ENCODE results near the gene IGSF9. TPM values are rescaled to one million over a fixed set of nuclear protein-coding genes. Genes with fewer than 3 reads are reported as not detected.

The IGSF9 gene
- total and polyA plus RNA-seq, 10 of the 15 experiments (the other 5 are each of a cell fraction or from before 2014, with no cell fraction given): 0.04 to 0.07 TPM; not detected in 8

- TF ChIP-seq E2F4 (IDR thresholded peaks at IDR 0.05; ENCODE audit: low read depth, low read length) (no peak), NR2F1 (conservative IDR thresholded peaks at IDR 0.05) (peak; percentile 16; the same call in 1 of the 2 replicates)
These were observed 23.5 kb downstream of the IGSF9 start (continued) for GRCh38 chr1:159921700-159922504.

- Histone ChIP-seq H3K4me1 (ENCODE audit: control insufficient read depth, insufficient read depth, low read length) (peaks cover 27% of the 10 kb centered on the region), H3K4me3 (peak overlapping the region; percentile 82), H3K79me2 (ENCODE audit: control insufficient read depth, insufficient read depth, low read length) (peaks cover 61% of the 10 kb centered on the region), H3K36me3 (ENCODE audit: control insufficient read depth in 2 of 2, insufficient read depth in 2 of 2, low read length in 1 of 2) (peaks cover 8 to 28% of the 10 kb centered on the region in 2 experiments; a peak in 3 of 4 replicates), H3K4me2 (ENCODE audit: control insufficient read depth, insufficient read depth) (peak overlapping the region; percentile 68), H3K27me3 (replicated peaks in 1 of 2; ENCODE audit: control insufficient read depth in 2 of 2, insufficient read depth in 2 of 2, low read length in 1 of 2) (no peaks in the 10 kb centered on the region), H3K27ac (ENCODE audit: control insufficient read depth, insufficient read depth) (peak overlapping the region; percentile 82), H2AFZ (ENCODE audit: control insufficient read depth, low read depth, low read length) (no peak overlapping the region), H3K9ac (ENCODE audit: control insufficient read depth, insufficient read depth, low read length) (peak overlapping the region; percentile 84), H4K20me1 (ENCODE audit: control insufficient read depth, insufficient read depth) (no peaks in the 10 kb centered on the region), H3K9me3 (replicated peaks; ENCODE audit: control insufficient read depth, insufficient read depth, low read length) (no peaks in the 10 kb centered on the region)
- ChIA-PET POLR2A (interaction anchor here (0.6 to 5.2 kb wide), 5 partner anchors 13 to 284 kb away, joined by 3 to 23 read pairs (median 4); partner anchors contain the start of gene PEA15), CTCF (interaction anchor here (0.8 to 22.4 kb wide), 10 partner anchors 14 to 124 kb away, joined by 3 to 422 read pairs (median 4); no protein-coding TSS in a partner anchor), RAD21 (ENCODE audit: unreplicated experiment) (interaction anchor here (1.0 to 7.5 kb wide), 4 partner anchors 11 to 86 kb away, joined by 5 to 94 read pairs (median 16); no protein-coding TSS in a partner anchor), SMC1A (ENCODE audit: uncharacterized antibody, unreplicated experiment) (interaction anchor here (1.4 to 8.1 kb wide), 4 partner anchors 29 to 122 kb away, joined by 3 to 83 read pairs (median 34); no protein-coding TSS in a partner anchor)
- in situ Hi-C loops (cut with MboI) (no loop called here), intact Hi-C loops (cut with micrococcal nuclease; ENCODE audit: unreplicated experiment) (loop anchor here (10.0 kb wide), 1 partner anchor 846 kb away; the partner anchor contains the start of gene AIM2)
- BruUV-seq (replicated peaks): no TSS peak
- WGBS (ENCODE audit: insufficient coverage, insufficient replicate concordance, low lambda C conversion rate, missing lambda C conversion rate): 0% methylated on average over 1 of the region's 1 CpG
- peak; percentile 10 for ATAC-seq
- peak; percentile 69 for DNase-seq (ENCODE audit: low read depth, low spot score)
- FAIRE-seq: peak; percentile 35
- TF ChIP-seq ZNF592 (IDR thresholded peaks at IDR 0.05) (no peak), POLR2AphosphoS5 (IDR thresholded peaks at IDR 0.05; ENCODE audit: low read length) (peak; percentile 9), RELB (IDR thresholded peaks at IDR 0.05; ENCODE audit: low read depth) (0 out of 2 replicates have a peak, but pooled peaks have one; percentile 70), IKZF2 (IDR thresholded peaks at IDR 0.05) (peak; percentile 29 to 69; a peak in 1 of 4 replicates), CHD2 (IDR thresholded peaks at IDR 0.05; ENCODE audit: borderline replicate concordance, low read depth, low read length) (no peak), BHLHE40 (IDR thresholded peaks at IDR 0.05; ENCODE audit: borderline replicate concordance in 1 of 2, low read depth in 2 of 2, low read length in 1 of 2) (no peak), ETV6 (conservative IDR thresholded peaks at IDR 0.05 in 1 of 2, IDR thresholded peaks at IDR 0.05 in 1 of 2; ENCODE audit: borderline replicate concordance in 1 of 2, low read depth in 1 of 2) (peak in 1 of 2 experiments; percentile 71; a peak in 2 of 4 replicates), ZZZ3 (IDR thresholded peaks at IDR 0.05; ENCODE audit: control insufficient read depth, insufficient read length, low read depth) (no peak), IRF4 (IDR thresholded peaks at IDR 0.05; ENCODE audit: low read depth, low read length) (peak; percentile 90), FOXK2 (IDR thresholded peaks at IDR 0.05) (peak; percentile 77), ZNF274 (IDR thresholded peaks at IDR 0.05; ENCODE audit: insufficient read depth, insufficient read length) (no peak), JUNB (IDR thresholded peaks at IDR 0.05) (peak; percentile 85)
These were observed 24.2 kb downstream of the IGSF9 start for GRCh38 chr1:159921251-159921650.
